HTR-8/SVneo (cell line): ENCODE data around the gene HBEGF.

Experiments
- DNase-seq: peaks from one replicate; pipeline ENCODE4 v3.0.0; 2011; ENCODE audit warnings: low spot score, mixed read lengths; ENCODE audit not compliant: insufficient read length
- FAIRE-seq: peaks from 2 replicates; lab custom pipeline; 2011; peaks lifted over from hg19 to GRCh38; lab: Jason Lieb, UNC

HBEGF gene, protein sequence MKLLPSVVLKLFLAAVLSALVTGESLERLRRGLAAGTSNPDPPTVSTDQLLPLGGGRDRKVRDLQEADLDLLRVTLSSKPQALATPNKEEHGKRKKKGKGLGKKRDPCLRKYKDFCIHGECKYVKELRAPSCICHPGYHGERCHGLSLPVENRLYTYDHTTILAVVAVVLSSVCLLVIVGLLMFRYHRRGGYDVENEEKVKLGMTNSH

DNA sequence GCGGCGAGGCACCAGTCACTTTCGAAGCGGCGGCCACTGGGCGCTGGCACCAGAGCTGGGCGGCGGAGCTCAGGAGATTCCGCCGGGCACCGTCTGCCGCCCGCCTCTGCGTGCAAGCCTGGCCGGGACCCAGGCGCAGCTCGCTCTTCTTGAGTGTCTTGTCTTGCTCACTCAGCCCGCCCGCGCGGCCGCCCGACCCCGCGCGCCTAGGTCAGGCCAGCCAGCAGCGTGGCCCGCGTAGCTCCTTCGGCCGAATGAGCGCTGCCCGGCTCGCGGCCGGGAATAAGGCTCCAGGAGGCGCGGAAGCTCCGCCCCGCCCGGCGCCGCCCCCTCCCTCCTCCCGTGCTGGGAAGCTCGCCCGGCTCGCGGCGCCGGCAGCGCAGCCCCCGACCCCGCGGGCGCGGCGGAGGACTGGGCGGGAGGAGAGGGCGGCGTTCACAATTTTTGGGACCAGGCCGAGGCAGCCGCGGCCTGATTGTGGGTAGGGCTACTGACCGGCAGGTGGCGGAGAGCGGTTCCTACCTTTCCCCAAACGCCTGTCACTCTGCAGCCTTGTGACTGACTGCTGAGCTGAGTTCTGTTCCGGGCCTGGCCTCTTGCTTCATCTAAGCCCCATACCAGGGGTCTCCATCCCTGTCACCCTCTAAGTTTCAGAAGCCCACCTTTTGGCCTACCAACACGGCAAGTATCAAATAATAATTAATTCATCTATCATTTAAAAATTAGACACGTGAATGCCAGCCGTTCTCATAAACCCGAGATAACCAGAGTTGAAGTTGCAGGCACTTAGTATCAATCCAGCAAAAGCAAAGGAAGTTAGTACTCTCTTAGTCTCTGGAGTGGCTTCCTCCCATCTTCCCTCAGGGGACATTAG is at the start of gene HBEGF:
HBEGF (minus strand) TSS at position 256 of the 874 bp plus-strand sequence. CDS start 275 bp downstream, outside the sequence.
- peak; percentile 81 for FAIRE-seq
- peak; percentile 84 for DNase-seq

DNA sequence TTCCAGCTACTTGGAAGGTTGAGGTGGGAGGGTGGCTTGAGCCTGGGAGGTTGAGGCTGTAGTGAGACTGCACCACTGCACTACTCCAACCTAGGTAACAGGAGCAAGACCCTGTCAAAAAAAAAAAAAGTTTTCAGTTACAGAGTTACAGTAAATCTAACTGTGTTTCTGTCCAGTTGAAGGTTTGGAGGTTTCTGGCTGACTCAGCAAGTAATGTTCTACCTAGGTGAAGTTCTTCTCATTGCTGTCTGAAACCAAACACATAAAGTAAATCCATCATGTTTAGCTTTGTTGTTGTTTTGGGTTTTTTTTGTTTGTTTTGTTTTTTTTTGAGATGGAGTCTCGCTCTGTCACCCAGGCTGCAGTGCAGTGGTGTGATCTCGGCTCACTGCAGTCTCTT is 47.3 kb upstream of the HBEGF start:
- no peak for FAIRE-seq
- DNase-seq: no peak

DNA sequence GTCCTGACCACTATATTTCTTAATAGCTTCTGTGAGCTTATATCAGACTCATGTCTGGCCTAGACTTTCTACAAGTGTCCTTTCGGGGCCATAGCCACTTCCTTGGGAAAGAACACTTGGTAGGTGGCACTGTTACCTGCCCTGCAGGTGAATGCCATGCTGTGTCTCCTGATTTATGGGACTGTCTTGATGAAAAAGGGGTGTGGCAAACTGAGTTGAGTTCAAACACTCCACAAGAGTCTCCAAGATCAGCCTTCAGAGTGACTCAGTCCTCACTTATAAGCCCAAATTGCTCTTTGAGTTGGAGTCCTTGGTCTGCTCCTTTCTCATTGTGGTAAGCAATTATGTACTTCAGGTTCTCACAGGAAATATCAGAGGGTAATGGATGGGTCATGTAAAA is 45.3 kb upstream of the HBEGF start:
- FAIRE-seq: no peak
- DNase-seq: no peak

DNA sequence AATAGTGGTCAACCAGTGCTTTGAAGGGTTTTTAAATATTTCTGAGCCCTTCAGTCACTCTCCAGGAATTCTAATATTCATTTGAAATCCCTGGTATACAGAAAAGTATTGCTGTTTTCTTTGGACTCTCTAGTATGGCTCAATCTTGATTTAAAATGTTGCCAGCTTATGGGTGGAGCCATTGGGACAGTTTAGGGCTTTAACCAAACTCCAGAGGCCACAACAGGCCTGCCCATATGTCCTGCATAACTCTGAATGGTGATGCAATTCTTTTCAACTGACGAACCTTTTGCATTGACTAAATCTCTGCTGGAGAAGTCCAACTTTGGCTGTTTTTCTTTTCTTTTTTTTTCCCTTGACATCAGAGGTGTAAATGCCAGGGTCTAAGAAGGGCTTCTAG is 44.9 kb upstream of the HBEGF start:
- no peak for FAIRE-seq

DNA sequence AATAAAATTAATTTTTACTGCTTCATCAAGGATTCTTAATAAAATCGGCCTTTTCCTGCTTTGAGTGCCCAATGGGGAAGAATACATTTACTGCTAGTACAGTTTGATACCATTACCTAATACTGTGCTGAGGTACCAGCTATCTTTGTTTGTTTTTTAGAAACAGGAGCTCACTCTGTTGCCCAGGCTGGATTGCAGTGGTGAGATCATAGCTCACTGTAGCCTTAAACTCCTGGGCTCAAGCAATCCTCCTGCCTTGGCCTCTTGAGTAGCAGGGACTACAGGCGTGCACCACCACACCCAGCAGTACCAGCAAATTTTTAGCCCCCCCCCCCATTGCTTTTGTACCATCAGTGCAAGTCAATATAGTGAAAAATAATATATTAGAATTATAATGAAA is 41.6 kb upstream of the HBEGF start:
- DNase-seq (no peak), FAIRE-seq (no peak)

More for the DNA sequence above, 44.9 kb upstream of the HBEGF start:
- no peak for DNase-seq

DNA sequence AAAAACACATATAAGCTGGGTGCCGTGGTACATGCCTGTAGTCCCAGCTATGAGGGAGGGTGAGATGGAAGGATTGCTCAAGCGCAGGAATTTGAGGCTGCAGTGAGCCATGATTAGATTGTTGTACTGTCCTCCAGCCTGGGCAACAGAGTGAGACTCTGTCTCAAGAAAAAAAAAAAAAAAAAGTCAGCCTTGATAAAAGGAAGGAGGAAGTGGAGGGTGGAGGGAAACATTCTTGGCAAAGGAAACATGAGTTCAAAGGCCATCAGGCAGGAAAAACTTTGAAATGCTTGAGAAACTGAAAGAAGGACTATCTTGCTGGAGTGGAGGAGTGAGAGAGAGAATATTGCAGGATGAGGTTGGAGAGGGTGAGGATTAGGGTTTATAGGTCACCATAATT is 36.9 kb upstream of the HBEGF start:
- FAIRE-seq (no peak), DNase-seq (no peak)

DNA sequence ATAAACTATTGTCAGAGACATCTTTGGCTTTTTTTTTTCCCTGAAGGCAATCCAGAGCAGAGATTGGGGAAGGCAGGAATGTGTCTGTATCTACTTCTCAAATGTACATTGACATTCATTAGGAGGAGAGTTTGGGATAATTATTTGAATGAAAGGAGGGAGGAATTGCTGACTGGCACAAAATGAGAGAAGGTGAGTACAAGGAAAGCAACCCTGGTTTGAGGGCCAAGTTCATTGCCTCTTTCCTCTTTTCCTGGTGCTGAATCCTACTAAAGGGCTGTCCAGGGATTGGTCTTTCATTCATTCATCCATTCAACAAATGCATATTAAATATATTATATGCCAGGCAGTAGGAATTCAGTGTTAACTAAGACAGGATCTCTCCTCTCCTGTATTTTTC is 36.5 kb upstream of the HBEGF start:
- FAIRE-seq (no peak), DNase-seq (no peak)

DNA sequence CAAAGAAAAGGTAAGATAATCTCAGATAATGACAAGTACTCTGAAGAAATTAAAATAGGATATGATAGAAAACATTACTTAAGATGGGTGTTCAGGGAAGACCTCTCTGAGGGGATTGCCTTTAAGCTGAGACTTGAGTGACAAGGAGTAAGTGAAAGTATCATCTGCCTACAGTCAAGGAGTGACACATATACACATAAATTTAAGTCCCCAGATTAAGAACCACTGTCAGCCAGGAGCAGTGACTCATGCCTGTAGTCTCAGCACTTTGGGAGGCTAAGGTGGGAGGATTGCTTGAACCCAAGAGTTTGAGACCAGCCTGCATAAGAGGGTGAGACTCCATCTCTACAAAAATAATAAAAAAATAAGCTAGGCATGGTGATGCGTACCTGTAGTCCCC is 35.6 kb upstream of the HBEGF start:
- no peak for DNase-seq
- FAIRE-seq: no peak

DNA sequence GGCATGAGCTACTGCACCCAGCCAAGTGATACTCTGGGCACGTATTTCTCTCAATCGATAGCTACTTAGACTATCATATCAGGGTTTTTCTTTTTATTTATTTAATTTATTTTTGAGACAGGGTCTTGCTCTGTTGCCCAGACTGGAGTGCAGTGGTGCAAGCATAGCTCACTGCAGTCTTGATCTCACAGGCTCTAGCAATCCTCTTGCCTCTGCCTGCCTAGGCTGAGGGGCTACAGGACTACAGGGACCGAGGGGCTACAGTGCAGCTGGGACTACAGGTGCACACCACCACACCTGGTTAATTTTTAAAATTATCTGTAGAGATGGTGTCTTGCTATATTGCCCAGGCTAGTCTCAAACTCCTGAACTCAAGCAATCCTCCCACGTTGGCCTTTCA is 34.9 kb upstream of the HBEGF start:
- DNase-seq: no peak
- no peak for FAIRE-seq

DNA sequence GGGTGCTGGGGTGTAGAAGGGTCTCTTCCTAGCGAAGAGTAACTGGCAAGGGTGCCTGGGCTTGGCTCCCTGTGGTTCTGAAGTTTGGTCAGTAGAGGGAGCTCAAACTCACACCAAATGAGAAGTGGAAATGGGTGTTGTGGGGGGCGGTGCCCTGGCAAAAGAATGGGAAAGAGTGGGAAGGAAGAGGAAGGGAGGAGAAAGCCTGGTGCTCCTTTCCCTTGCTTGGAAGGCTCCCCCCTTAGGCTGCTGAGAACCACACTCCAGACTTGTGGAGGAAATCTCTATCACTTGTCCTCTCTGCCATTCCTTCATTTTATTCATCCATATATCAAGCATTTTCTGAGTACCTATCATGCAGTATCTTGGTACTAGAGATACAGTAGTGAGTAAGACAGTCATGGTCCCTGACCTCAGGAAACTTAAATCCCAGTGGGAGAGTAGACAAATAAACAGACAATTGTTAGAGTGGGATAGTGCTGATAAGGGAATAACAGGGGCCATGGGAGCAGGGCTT is 26.6 kb upstream of the HBEGF start:
- FAIRE-seq (peak; percentile 49), DNase-seq (peak; percentile 72)

DNA sequence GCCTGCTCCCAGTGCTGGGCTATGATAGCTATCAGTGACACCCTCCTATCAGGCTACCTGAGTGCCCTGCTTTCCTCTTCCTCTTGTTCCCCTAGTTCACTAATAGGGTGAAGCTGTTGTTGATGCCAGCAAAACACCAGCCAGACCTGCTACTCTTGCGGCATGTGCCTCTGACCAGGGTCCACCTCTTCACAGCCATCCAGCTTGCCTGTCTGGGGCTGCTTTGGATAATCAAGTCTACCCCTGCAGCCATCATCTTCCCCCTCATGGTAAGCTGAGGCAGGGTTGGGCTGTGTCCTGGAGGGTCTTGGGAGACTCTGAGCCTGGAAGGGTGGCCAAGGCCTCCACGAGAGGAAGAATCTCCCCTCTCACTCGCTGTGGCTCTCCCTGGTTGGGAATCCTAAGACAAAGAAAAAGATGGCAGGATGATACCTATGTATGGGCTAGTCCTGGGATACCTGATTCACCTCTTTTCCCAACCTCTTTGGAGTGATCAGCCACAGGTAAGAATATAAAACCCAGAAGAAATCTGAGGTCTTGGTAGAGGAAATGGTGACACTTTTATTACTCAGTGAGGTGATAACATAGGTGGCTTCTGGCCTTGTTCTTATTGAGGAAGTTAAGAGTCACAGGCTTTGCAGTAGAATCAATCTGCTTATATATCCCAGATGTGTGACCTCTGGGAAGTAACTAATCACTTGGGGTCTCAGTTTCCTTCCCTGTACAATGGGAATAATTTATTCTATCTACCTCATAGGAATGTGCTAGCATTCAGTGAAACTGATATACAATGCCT is 25.2 kb upstream of the HBEGF start:
- DNase-seq (no peak), FAIRE-seq (no peak)

DNA sequence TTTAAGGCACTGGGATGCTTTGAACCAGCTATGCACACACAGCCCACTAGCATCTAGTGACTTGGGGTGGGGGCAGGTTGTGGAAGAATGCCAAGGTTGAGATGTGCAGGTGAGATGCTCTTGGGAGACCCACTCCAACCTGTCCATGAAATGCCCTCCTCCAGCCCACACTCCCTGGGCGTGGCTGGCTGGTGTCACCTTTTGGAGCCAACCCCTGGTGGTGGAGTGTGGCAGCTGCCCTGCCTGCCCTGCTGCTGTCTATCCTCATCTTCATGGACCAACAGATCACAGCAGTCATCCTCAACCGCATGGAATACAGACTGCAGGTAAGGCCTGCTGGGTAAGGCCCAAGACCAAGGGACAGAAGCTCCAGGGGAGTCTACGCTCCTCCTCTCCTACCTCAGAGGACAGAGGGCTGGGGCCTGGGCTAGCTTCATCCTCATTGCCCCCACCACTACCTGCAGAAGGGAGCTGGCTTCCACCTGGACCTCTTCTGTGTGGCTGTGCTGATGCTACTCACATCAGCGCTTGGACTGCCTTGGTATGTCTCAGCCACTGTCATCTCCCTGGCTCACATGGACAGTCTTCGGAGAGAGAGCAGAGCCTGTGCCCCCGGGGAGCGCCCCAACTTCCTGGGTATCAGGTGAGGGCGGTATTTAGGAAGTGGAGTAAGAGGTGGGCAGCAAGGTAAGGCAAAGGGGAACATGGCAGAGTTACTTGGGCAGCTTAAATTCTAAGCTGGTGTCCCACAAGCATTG is 21.0 kb upstream of the HBEGF start:
- no peak for FAIRE-seq
- no peak for DNase-seq

DNA sequence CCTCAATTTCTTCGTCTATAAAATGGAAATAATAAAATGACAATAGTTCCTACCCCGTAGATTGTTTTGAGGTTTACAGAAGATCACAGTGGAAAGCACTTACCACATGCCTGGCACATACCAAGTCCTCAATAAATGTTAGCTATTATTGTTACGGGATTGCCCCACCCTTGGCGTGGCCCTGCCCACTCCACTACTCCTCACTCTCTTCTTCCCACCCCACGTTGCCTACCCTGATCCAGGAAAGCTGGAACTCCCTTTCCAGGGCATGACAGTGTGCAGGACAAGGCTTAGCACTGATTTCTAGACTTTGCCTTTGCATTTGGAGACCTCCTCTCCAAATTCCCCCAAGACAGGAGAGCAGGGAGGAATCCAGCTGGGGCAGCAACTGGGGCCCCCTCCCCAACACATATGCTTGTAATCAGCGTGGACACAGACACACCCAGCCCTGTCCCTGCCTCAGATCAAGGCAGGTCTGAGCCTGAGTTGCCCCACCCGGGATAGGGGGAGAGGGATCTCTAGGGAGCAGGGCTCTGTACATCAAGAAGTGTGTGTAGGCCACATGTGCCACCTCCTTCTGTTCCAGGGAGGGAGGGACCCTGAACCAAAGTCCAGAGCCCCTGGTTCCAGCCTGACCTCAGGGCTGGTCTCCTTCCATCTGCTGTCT is 20.3 kb upstream of the HBEGF start:
- DNase-seq (no peak), FAIRE-seq (no peak)

DNA sequence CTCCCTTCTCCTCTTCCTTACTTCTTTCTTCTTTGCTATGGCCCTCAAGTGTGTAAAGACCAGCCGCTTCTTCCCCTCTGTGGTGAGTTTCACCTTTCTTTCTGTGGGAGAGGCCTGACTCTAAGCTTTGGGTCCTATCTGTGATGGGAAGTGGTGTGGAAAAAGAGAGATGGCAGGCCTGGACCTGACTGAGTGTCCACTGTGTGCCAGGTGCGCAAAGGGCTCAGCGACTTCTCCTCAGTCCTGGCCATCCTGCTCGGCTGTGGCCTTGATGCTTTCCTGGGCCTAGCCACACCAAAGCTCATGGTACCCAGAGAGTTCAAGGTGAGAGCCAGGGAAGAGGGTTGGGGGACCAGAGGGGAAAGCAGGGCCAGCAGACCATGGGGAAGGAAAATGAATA is 19.5 kb upstream of the HBEGF start:
- FAIRE-seq (no peak), DNase-seq (no peak)

DNA sequence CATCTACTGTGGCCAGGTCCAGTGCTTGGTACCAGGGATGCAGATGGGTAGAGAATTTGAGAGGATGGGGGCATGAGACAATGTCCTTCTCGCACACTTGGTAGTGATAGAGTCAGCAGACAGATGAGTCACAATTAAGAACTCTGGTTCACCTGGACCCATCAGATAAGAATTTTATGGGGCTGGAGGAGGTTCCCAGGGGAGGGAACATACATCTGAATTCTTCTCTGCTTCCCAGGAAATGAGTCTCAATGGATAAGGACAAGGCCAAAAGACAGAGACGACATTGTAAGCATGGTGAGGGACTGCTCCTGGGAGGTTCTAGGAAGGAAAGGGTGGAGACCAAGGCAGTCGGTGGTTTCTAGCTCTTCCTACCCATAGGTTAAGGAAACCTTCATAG is 18.9 kb upstream of the HBEGF start:
- no peak for FAIRE-seq
- no peak for DNase-seq

DNA sequence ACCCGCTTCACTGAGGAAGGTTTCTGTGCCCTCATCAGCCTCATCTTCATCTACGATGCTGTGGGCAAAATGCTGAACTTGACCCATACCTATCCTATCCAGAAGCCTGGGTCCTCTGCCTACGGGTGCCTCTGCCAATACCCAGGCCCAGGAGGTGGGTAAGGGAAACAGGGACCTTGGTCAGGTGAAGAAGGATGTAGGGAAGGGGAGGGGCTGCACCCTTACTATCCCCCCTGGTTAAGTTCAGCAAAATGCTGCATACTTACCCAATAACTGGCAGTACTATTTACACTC is 18.0 kb upstream of the HBEGF start:
- no peak for DNase-seq
- FAIRE-seq: no peak

DNA sequence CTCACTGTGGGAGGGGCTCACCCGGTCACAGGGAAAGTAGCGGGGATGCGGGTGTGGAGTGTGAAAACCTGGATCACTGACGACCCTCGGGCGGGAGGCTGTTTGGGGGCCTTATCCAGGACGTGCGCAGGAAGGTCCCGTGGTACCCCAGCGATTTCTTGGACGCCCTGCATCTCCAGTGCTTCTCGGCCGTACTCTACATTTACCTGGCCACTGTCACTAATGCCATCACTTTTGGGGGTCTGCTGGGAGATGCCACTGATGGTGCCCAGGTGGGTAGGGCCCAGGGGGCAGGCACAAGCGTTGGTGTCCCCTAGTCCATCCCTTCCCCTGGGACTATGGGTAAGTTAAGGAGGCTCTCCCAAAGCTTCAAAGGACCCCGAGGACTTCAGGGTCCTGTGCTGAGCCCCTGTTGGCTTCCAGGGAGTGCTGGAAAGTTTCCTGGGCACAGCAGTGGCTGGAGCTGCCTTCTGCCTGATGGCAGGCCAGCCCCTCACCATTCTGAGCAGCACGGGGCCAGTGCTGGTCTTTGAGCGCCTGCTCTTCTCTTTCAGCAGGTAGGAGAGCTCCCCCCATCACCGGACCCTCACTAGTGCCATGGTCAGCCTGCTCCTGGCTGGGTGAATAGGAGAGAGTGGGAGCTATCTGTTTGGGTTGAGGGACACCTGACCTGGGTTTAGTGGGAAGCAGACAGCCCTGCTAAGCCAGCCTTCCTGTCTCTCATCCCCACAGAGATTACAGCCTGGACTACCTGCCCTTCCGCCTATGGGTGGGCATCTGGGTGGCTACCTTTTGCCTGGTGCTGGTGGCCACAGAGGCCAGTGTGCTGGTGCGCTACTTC is 17.4 kb upstream of the HBEGF start:
- DNase-seq: no peak
- no peak for FAIRE-seq

DNA sequence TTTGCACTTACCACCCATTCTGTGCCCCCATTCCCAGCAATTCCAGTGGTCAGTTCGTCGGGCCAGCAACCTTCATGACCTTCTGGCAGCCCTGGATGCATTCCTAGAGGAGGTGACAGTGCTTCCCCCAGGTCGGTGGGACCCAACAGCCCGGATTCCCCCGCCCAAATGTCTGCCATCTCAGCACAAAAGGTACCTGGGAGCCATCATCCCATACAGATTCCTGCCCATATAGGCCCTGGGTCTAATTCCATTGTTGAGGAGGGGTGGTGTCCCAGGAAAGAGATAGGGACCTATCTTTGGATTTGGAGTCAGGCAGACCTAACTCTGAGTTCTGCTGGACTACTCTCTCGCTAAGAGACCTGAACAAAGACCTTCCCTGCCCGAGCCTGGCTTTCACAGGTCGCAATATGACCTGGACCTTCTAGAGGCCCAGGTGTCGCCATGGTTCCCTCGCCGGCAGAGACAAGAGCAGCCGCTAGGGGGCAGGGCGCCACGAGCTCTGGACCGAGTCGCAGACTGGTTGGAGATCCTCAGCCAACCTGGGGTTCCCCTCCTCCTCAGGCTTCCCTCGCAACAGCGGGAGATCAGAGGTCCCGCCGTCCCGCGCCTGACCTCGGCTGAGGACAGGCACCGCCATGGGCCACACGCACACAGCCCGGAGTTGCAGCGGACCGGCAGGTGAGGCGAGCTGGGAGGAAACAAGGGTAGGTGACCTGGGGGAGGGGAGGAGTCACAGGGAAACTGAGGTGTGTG is 16.6 kb upstream of the HBEGF start:
- FAIRE-seq (no peak), DNase-seq (peak; percentile 54)
